ENCODE measurements around the gene GAS7.

The GAS7 gene

GRCh38 chr17:9977180-9977575 is 221.2 kb downstream of the GAS7 start:
- no peak for DNase-seq (ENCODE audit: low read depth in 2 of 2)
- H3K4me3 ChIP-seq (replicated peaks in 1 of 2; ENCODE audit: low read depth in 2 of 2, low read length in 2 of 2), result no peak overlapping the region
- TF ChIP-seq, protein P1, sequence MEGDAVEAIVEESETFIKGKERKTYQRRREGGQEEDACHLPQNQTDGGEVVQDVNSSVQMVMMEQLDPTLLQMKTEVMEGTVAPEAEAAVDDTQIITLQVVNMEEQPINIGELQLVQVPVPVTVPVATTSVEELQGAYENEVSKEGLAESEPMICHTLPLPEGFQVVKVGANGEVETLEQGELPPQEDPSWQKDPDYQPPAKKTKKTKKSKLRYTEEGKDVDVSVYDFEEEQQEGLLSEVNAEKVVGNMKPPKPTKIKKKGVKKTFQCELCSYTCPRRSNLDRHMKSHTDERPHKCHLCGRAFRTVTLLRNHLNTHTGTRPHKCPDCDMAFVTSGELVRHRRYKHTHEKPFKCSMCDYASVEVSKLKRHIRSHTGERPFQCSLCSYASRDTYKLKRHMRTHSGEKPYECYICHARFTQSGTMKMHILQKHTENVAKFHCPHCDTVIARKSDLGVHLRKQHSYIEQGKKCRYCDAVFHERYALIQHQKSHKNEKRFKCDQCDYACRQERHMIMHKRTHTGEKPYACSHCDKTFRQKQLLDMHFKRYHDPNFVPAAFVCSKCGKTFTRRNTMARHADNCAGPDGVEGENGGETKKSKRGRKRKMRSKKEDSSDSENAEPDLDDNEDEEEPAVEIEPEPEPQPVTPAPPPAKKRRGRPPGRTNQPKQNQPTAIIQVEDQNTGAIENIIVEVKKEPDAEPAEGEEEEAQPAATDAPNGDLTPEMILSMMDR (IDR thresholded peaks at IDR 0.05; ENCODE audit: low read depth, low read length), result no peak

DNA sequence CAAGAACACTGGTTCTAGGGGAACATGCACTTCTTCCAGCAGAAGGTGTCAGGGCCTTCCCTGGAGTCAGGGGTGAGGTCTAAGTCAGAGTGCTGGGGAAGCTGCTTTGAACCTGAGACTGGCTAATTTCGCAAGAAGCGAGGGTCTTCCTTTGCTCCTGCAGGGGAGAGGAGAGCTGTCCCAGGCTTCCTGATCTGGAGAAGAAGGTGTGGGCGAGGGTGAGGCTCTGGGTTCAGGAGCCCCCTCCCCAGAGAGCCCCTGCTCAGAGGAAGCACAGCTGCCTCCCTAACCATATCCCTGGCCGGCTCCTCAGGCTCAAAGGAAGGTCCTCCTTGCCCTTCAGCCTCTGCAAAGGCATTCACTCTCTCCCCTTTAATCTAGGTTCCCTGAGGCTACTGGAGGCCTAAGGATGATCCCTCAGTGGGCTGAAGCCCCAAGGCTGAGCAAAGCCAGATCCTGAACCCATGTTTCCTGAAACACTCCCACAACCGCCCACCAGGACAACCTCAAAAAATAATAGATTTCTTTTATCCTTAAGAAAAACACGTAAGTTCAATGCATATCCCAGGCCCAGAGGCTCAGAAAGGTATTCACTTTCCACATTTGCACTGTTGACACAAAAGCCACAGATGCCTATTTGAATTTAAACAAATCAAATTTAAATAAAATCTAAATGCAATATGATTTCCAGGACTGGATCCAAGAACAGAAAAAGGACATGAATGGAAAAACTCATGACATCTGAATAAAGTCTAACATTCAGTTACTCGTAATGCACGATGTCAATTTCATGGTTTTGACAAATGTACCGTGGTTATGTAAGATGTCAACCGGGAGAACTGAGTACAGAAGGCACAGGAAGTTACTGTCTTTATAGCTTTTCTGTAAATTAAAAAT is 221.9 kb downstream of the GAS7 start:
- no peak for DNase-seq (ENCODE audit: low read depth in 2 of 2)
- no peak overlapping the region for H3K4me3 ChIP-seq (replicated peaks in 1 of 2; ENCODE audit: low read depth in 2 of 2, low read length in 2 of 2)
- TF ChIP-seq, protein P1 (IDR thresholded peaks at IDR 0.05; ENCODE audit: low read depth, low read length), result no peak

DNA sequence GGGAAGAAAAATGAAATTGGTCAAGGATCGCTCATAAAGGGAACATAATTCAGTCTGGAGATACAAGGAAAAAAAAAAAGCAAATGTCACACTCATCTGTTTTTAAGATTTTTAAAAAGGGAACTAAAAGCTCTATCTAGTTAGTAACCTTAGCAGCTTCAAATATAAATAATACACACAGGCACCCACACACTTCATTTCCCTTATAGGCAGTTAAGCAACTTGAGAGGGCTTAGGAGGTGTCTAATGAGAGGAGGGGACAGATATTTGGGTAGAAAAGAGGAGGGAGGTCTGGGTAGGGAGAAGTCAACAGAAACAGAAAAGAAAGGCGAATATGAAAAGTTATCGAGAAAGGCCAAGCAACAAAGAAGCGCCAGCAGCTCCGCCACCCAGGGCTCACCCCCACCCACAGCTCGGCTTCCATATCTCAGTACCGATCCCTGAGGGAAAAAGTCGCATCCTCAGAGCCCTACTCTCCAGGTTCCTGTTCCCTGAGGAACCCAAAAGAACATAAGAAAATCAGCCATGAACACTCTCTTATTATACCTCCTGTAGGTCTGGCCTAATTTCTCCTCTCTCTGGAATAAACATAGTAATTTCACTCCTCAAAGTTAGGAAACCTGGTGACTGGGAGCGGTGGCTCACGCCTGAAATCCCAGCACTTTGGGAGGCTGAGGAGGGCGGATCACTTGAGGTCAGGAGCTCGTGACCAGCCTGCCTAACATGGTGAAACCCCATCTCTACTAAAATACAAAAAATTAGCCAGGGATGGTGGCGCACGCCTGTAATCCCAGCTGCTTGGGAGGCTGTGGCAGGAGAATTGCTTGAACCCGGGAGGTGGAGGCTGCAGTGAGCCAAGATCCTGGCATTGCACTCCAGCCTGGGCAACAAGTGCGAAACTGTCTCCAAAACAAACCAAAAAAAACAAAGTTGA is 223.7 kb downstream of the GAS7 start:
- TF ChIP-seq, protein P1 (IDR thresholded peaks at IDR 0.05; ENCODE audit: low read depth, low read length), result no peak
- H3K4me3 ChIP-seq (replicated peaks in 1 of 2; ENCODE audit: low read depth in 2 of 2, low read length in 2 of 2), result no peak overlapping the region
- no peak for DNase-seq (ENCODE audit: low read depth in 2 of 2)

DNA sequence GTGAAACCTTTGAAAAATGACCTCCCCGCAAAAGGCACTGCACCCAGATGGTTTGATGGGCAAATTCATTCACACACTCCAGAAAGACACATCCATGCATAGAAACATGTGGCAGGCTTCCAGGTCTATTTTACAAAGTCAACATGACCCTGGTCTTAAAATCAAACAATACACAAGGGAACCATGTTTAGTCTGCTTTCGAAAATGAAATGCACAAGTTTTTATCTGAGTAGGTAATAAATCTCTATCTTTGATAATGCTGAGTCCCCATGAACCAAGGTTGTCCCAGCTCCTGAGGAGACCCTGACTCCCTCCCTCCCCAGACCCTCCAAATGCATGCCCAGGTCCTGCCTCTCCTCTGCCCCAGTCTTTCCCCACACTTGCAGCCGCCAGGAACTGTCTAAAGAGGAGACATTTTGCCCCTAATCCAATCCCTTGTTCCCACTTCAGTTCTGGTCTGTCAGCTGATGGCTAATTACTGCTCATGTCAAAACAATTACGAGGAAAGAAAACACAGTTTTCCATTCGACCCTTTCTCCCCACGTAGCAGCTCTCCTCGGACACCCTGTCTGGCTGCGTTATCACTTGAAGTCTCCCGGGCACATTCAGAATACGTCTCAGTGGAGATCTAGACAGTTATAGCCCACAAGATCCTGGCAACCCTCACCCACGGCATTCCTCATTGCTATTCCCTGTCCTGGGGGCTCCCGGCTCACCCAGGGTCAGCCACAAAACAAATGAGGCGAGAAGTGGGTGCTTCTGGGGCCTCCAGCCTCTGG is 224.5 kb downstream of the GAS7 start:
- TF ChIP-seq, protein P1 (IDR thresholded peaks at IDR 0.05; ENCODE audit: low read depth, low read length), result no peak
- H3K4me3 ChIP-seq (replicated peaks in 1 of 2; ENCODE audit: low read depth in 2 of 2, low read length in 2 of 2), result no peak overlapping the region
- DNase-seq (ENCODE audit: low read depth in 2 of 2), result peak in 1 of 2 donors; percentile 28

DNA sequence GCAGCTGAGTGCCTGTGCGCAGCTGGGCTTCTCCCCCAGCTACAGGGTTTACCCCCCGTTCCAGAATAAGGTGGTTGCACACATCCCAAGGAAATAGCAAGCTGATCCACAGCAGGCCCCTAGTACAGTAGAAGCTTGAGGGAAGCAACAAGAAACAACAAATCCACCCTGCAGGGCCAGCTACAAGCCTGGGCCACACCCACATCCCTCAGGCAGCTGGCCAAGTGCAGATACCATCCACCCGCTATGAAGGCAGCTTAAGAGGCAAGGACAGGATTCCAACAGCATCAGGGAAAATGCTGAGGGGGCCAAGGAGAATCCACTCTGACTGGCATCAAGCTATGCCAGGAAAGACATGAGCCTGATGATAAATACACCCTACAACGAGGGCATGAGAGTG is 226.4 kb downstream of the GAS7 start:
- H3K4me3 ChIP-seq (replicated peaks in 1 of 2; ENCODE audit: low read depth in 2 of 2, low read length in 2 of 2), result no peak overlapping the region
- TF ChIP-seq, protein P1 (IDR thresholded peaks at IDR 0.05; ENCODE audit: low read depth, low read length), result no peak
- peak in 1 of 2 donors; percentile 83 for DNase-seq (ENCODE audit: low read depth in 2 of 2)

DNA sequence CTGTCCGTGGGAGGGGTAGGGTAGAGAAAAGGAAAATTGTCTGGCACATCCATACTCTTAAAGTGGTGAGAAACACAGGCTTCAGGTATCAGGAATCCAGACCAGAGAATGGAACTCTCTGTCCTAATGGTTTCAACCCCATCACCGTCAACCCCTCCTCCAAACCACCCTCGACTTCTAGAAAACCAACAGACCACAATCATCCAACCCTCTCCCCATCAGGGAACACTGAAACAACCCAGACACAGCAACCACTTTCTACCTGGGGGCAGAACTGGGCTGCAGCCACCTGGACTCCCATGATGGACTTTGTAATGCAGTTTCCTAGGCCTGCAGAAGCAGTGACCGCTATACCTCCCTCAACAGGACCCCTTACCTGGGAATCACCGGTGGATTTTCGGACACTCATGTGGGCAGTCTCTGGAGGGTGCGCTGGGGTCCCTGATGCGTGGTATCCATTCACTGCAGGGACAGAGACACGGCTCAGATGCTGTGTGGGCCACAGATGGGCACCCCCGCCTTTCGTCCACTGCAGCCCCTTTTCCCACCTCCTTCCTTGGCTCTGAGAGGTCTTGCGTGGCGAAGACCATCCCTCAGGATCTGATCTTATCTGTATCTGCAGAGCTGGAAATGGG is 229.0 kb downstream of the GAS7 start:
- H3K4me3 ChIP-seq (replicated peaks in 1 of 2; ENCODE audit: low read depth in 2 of 2, low read length in 2 of 2), result no peak overlapping the region
- TF ChIP-seq, protein P1 (IDR thresholded peaks at IDR 0.05; ENCODE audit: low read depth, low read length), result no peak
- no peak for DNase-seq (ENCODE audit: low read depth in 2 of 2)
